CD4-positive, alpha-beta T cell treated with Interleukin-15 for 1 hour (primary cell): Measurements from ENCODE around the gene ZFHX2.
"Not testable (repeated sequence)": the region's sequence is repeated elsewhere in the genome, so short reads cannot be mapped to it uniquely, and the experiment has no call there.

Source experiments
- DNase-seq: peaks from one replicate; pipeline ENCODE4 v3.0.0-alpha.2; 2020

The ZFHX2 gene

DNA sequence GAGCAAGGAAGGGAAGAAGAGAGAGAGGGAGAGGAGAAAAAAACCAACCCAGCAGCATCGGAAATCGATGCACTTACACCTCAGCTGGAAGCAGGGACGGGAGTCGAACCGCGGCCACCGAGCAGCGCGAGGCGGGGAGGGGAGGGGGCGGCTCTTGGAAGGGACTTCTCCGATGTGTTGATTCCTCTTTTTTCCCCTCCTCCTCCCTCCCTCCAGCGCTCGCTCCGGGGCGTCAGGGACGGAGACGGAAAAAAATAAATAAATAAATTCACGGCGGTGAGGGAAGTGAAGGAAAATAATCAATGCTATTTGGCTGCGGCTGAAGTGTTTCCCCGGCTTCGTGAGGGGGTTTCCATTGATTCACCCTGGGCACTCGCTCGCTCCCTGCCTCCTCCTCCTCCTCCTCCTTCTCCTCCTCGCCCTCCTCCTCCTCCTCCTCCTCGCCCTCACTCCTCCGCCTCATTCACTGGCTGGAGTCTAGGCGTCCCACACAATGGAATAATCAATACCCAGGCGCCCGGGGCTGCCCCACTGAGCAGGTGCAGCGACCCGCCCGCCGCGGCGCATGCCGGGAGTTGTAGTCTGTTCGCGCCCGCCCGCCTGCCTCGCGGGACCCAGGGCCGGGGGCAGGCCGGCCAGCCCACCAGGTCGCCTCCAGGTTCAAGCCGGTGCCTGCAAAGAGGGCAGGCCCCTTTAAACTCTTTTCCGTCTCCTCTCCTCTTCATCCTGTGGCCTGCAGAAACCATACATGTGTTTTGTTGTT, at the start of gene ZFHX2:
Gene ZFHX2 (minus strand): TSS at position 500 of the 763 bp plus-strand sequence. CDS start 16,440 bp downstream, outside the sequence.
- DNase-seq: peak; percentile 61

DNA sequence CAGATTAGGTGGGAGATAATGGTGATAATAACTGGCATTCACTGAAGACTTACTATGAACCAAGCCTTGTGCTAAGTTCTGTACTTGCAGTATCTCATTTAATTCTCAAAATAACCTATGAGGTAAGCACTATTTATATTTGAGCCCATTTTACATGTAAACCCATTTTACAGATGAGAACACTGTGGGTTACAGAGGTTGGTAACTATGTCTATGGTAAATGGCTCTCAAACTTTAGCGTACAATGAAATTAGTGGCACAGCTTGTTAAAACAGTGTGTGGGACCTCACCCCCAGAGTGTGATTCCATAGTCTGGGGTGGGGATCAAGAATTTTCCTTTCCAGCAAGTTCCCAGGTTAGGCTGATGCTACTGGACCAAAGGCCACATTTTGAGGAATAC, 49.2 kb upstream of the ZFHX2 start:
- DNase-seq: no peak

DNA sequence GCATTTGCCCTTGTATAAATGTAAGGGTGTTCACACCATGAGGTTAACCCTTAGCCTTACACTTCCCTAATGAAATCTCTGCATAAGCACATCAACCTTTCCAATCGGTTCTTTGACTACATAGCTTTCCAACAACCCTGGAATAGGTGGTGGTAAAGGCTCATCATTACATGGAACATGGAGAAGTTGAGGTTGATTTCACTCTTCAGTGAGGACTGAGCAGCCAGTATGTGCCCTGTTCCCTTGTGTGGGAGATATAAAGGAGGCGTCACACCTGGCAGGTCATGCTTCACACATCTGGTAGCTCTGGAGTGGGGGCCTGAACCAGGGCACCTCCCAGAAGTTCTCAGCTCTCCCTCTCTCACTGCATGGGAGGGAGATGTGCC, 48.8 kb upstream of the ZFHX2 start:
- DNase-seq: no peak

DNA sequence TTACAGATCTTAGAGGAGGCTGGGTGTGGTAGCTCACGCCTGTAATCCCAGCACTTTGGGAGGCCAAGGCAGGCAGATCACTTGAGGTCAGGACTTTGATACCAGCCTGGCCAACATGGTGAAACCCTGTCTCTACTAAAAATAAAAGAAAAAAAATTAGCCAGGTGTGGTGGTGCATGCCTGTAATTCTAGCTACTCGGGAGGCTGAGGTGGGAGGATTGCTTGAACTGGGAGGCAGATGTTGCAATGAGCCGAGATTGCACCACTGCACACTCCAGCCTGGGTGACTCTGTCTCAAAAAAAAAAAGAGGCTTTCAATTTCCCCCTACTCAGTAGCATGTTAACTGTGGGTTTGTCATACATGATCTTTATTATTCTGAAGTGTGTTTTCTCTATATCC, 42.6 kb upstream of the ZFHX2 start:
- DNase-seq: not testable (repeated sequence)

DNA sequence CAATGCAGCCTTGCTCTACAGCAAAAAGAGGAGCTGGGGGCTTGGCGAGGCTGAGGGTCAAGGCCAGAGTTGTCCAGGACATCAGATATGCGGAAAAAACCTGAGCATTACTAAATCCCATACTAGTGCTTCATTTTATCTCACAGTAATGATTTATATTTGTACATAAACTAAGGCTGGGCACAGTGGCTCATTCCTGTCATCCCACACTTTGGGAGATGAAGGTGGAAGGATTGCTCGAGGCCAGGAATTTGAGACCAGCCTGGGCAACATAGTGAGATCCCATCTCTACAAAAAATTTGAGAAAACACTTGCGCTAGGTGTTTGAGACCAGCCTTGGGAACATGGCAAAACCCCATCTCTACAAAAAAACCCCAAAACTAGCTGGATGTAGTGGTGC, 38.6 kb upstream of the ZFHX2 start:
- no peak for DNase-seq

DNA sequence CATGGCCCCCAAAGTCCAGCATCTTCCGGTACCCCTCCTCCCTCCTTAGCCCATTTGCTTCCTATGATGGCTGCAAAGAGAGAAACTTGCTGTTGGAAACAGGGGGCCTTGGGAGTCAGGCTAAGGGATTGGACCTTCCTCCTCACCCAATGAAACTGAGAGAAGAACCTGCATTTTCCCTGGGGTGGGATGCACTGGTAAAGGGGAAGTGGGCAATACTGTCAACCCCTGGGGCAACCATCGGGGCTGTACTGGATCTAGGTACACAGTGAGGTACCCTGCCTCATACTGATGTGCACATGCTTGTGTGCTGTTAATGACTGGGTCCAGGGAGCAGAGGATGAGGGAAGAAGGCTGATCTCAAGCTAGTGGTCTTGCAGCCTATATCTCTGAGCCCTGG, 38.0 kb upstream of the ZFHX2 start:
- no peak for DNase-seq

DNA sequence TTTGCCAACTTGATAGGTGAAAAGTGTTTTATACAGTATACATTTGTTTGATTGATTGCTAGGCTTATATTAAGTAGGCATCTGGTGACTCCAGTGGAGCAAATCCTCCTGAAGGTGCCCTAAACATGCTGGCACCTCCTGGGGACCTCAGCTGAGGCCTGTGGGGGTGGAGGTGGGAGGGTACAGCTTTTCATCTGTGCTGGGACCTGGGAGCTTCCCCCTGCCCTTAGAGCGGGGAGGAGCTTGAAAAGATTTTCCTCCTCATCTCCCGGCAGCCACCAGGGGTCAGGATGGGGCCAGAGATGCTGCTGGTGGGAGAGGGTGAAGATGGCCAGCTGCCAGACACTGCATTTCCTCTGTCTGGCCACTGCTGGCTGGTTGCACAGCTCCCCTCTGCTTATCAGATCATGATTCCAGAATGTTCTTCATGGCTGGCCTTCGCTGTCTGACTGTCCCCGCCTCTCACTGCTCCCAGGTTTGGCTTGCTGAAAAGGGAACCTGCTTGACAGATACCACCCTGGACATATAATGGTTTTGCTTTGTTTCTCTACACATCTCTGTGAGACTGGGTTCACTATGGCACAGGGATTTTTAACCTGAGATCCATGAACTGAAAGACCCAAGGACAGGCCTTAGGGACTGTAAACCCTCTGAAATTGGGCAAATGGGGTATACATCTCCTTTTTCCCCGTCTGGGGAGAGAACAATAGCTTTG, 37.5 kb upstream of the ZFHX2 start:
- peak; percentile 84 for DNase-seq

DNA sequence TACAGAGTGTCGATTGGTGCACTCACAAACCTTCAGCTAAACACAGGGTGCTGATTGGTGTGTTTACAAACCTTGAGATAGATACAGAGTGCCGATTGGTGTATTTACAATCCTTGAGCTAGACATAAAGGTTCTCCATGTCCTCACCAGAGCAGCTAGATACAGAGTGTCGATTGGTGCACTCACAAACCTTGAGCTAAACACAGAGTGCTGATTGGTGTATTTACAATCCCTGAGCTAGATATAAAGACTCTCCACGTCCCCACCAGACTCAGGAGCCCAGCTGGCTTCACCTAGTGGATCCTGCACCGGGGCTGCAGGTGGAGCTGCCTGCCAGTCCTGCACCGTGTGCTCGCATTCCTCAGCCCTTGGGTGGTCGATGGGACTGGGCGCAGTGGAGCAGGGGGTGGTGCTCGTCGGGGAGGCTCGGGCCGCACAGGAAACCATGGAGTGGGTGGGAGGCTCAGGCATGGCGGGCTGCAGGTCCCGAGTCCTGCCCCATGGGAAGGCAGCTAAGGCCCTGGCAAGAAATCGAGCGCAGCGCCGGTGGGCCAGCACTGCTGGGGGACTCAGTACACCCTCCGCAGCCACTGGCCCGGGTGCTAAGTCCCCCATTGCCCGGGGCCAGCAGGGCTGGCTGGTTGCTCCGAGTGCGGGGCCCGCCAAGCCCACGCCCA, 33.1 kb upstream of the ZFHX2 start:
- not testable (repeated sequence) for DNase-seq

DNA sequence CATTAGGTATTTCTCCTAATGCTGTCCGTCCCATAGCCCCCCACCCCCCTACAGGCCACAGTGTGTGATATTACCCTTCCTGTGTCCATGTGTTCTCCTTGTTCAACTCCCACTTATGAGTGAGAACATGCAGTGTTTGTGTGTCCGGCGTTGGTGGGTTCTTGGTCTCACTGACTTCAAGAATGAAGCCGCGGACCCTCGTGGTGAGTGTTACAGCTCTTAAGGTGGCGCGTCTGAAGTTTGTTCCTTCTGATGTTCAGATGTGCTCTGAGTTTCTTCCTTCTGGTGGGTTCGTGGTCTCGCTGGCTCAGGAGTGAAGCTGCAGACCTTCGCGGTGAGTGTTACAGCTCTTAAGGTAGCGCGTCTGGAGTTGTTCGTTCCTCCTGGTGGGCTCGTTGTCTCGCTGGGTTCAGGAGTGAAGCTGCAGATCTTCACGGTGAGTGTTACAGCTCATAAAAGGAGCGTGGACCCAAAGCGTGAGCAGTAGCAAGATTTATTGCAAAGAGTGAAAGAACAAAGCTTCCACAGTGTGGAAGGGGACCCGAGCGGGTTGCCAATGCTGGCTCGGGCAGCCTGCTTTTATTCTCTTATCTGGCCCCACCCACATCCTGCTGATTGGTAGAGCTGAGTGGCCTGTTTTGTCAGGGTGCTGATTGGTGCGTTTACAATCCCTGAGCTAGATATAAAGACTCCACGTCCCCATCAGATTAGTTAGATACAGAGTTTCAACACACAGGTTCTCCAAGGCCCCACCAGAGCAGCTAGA, 32.4 kb upstream of the ZFHX2 start:
- DNase-seq: not testable (repeated sequence)

DNA sequence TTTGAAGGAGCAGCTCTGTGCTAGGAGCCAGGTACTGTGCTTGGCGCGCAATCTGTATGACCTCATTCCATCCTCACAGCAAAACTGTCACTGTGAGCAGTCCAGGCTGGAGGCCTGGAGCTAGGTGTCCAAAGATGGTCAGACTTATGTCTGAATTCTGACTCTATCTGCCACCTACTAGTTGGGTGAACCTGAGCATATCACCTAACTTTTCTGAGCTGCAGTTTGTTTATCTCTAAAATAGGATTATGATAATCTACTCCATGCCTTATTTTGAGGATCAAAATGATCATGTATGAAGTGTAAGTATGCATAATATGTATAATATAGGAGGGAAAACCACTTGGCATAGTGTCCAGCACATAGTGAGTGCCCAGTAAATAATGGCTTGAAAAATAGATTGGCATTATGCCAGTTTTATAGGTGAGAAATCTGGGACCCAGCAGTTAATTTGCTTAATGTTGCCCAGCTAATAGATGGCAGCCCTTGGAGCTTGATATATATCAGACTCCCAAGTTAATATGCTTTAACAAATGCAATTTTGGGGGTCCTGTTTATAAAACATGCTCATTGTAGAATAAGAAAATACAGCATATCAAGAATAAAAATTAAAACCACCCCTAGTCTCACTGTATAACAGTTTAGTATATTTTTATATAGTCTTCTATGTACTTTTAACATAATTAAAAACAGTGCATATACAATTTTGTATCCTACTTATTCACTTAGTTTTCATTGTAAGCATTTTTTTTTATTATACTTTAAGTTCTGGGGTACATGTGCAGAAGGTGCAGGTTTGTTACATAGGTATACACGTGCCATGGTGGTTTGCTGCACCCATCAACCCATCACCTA, 31.6 kb upstream of the ZFHX2 start:
- DNase-seq: no peak

DNA sequence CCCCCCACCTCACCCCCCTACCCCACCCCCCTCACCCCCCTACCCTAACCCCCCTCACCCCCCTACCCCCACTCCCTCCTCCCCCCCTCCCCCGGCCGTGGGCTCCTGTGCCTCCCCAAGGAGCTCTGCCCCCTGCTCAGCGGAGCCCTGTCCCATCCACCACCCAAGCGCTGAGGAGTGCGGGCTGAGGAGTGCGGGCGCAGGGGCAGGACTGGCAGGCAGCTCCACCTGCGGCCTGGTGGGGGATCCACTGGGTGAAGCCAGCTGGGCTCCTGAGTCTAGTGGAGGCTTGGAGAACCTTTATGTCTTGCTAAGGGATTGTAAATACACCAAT, 29.4 kb upstream of the ZFHX2 start:
- no peak for DNase-seq

DNA sequence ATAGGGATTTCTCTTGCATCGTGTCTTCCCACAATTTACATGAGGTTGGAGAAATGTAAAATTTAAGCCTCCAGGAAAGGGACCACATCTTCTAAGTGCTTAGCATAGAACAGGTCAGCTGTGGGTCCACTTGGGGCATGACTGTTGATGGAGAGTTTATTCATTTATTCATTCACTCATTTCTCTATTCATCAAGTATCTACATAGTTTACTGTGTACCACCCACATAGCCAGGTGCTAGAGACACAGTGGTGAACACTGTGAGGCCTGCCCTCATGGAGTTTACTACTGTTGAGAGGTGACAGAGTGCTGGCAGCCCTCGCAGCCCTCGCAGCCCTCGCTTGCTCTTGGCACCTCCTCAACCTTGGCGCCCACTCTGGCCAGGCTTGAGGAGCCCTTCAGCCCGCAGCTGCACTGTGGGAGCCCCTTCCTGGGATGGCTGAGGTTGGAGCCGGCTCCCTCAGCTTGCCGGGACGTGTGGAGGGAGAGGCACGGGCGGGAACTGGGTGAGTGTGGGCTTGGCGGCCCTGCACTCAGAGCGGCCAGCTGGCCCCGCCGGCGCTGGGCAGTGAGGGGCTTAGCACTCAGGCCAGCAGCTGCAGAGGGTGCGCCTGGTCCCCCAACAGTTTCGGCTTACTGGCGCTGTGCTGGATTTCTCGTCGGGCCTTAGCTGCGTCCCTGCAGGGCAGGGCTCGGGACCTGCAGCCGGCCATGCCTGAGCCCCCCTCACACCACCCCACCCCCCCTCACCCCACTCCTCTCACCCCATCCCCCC, 28.8 kb upstream of the ZFHX2 start:
- DNase-seq: no peak

DNA sequence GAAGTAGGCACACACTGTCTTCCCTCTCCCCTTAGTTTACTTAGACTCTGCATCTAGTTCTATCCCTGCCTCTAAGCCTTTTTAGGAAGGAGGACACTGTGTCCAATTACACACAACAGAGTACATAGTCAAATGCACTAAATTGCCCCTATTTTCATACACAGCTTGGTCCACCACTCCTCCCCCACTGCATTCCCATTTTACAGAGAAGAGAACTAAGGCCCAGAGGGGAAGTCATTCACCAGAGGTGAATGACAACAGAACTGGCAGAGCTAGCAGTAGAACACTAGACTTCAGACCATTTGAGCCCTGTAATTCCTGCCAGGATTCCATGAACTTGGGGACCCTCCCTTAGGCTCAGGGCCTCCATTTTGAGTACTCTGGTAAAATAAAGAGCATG, 28.2 kb upstream of the ZFHX2 start:
- DNase-seq: no peak

DNA sequence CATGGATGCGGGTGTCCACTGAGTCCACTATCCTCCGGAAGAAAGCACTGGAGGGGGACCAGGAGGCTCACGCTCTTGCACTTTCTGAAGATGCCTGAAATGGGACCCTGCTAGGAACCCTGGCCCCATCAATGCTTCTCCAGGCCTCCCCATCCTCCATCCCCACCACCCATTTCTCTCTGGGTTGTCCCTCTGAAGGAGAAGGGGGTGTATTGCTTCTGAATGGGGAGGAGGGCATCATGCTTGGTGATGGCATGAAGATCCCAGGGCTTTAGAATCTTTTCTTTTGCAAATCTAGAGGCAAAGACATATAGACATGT, 27.7 kb upstream of the ZFHX2 start:
- no peak for DNase-seq

DNA sequence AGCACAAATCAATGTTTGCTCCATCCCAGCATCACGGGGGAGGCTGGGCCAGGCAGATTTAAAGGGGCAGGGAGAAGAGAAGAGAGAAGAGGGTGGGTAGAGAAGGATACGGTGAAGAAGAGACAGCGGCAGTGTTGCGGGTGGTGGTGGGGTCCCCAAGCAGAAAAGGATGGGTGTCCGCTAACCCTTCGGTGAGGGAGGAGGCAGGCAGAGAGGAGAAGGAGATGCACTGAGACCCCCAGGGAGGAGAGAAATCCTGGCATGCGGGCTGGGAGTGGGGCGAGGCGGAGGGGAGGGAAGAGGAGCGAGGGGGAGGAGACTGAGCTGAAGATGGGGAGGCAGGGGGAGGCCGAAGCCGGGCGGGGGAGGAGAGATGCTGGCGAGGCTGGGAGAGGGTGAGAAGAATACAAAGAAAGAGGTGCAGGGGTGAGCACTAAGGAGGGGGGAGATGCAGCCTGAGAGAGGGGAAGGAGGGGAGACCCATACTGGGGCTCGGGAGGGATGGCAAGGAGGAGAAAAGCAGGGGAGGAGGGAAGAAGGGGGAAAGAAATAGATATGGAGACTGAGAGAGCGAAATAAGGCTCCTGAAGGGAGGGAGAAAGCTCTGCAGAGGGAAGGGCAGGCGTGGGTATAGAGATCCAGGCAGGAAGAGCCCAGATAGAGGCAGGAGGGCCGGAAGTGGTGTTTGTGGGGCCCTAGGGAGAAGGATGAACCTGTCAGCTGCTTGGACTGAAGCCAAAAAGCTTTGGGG, 27.2 kb upstream of the ZFHX2 start, which contains the start of gene JPH4:
Gene JPH4 (minus strand): TSS at position 231 of the 751 bp plus-strand sequence. CDS start 1,337 bp downstream, outside the sequence.
- no peak for DNase-seq

DNA sequence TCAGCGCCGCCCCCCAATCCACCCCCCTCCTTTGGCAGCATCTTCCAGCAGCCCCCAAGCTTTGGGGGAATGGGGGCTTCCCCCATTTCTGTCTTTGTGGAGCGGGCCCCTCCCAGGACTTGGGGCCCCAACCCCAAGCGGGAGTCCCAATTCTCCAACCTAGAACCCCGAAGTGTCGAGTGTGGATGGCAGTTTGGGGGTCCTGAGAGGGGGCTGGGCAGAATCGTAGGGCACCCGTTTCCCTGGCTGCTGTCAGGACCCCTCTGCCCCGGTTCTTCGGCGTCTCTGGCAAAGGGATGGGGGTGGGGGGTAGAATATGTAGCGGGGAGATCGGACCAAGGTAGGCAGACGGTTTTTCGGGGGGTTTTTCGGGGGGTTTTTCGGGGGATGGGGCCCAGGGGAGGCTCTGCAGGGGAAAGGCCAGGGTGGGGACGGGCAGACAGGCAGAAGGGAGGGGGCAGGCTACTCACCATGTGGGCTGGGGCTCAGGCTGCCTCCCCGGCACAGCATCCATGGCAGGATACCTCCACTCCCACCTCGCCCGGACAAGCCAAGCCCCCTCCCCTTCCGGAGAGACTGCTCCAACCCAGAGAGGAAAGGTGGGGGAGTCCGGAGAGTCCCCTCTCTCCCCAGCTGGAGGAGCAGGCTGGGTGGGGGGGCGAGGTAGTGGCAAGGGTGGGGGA, 26.3 kb upstream of the ZFHX2 start:
- no peak for DNase-seq

DNA sequence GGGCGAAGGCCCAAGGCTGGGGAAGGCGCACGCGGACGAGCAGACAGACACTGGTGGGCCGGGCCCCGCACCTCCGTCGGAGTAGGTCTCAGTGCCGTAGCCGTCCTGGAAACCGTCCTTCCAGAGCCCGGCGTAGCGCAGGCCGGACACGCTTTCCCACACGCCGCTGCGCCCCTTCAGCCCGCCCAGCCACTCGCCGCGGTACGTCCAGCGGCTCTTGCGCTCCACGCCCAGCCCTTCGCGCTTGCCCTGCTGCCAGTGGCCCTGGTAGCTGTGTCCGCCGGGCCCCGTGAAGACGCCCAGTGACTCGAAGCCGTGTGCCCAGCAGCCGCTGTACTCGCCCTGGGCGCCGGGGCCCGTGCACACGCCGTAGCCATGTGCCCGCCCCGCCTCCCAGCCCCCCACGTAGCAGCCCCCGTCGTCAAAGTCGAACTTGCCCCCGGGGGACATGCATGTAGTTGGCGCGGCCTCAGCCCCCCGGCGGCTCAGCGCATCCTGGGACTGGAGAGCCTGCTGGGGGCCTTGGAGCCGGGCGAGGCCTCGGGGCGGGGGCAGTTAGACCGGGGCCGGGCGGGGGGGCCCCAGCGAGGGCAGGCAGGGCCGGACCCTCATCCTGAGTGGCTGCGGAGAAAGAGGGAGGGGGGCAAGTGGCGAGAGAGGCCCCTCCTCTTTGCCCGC, 25.6 kb upstream of the ZFHX2 start:
- no peak for DNase-seq

DNA sequence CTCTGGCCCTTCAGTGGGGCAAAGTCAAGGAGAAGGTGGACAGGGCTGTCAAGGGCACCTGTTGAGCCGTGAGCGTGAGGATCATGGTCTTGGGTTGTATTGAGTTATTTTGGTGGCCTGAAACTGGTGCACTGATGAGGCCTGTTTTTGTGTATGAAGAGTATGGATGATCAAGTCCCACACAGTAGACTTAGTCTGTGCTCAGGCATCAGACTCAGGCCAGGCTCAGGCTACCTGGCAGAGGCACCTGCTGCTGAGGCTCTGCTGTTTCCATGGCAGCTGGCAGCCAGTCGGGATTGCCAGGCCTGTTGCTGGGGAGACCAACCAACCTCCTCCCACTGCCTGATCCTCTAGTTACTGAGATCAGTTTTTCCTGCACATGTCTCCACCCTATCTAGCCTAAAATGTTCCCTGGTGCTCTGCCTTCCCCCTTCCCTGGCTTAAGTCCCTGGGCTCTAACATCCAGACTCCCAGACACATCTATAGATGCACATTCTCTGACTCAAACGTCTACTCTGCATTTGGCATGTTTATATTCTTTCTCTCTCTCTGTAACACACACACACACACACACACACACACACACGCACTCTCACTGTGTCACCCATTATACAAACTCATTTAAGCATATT, 21.9 kb upstream of the ZFHX2 start:
- DNase-seq: no peak

DNA sequence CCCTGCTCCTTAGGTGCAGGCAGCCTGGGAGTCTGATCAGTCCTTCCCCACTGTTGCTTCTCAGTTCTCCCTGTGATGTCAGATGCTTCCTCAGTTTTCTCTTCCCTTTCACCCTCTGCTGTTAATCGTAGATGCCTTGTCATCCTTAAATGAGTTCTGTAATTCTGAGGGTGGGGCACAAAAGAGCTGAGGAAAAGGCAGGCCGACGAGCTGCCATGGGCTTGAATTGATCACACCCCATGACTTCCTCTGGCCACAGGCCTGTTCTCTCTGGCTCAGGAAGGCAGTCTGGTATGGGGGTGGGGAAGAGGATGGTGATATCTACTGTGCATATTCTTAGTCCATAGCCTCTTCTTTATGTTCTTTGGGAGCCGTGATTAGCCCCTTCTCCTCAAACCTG, 21.3 kb upstream of the ZFHX2 start:
- DNase-seq: peak; percentile 33
